Measurements from ENCODE around the gene PRCP.

- TF ChIP-seq POLR2A (IDR thresholded peaks at IDR 0.05; ENCODE audit: low read length) (no peak), GATA1 (IDR thresholded peaks at IDR 0.05; ENCODE audit: low read depth, low read length) (no peak)
Observed at GRCh38 chr11:82930734-82931133, 30.5 kb upstream of the PRCP start.
